KOPT-K1 (cell line): ENCODE data around the gene BOK.
"Not testable (repeated sequence)": the region's sequence is repeated elsewhere in the genome, so short reads cannot be mapped to it uniquely, and the experiment has no call there.

Experiments
- H3K27ac ChIP-seq: fragments of 200-600 bp; sonication (generic); 2 replicates; pipeline ENCODE4 v1.5.1; 2016; ENCODE audit warnings: antibody characterized with exemption, mild to moderate bottlenecking, low read depth, low read length; ENCODE audit not compliant: poor library complexity, severe bottlenecking
- H3K36me3 ChIP-seq: fragments of 200-600 bp; sonication (generic); 2 replicates; pipeline ENCODE4 v1.5.1; 2017; ENCODE audit warnings: antibody characterized with exemption, mild to moderate bottlenecking, low read length, moderate library complexity; ENCODE audit not compliant: insufficient read depth
- H3K9me3 ChIP-seq: fragments of 200-600 bp; sonication (generic); 2 replicates; pipeline ENCODE4 v1.5.1; 2017; ENCODE audit warnings: antibody characterized with exemption, low read length, mild to moderate bottlenecking; ENCODE audit not compliant: insufficient read depth, poor library complexity, severe bottlenecking

The BOK gene

DNA sequence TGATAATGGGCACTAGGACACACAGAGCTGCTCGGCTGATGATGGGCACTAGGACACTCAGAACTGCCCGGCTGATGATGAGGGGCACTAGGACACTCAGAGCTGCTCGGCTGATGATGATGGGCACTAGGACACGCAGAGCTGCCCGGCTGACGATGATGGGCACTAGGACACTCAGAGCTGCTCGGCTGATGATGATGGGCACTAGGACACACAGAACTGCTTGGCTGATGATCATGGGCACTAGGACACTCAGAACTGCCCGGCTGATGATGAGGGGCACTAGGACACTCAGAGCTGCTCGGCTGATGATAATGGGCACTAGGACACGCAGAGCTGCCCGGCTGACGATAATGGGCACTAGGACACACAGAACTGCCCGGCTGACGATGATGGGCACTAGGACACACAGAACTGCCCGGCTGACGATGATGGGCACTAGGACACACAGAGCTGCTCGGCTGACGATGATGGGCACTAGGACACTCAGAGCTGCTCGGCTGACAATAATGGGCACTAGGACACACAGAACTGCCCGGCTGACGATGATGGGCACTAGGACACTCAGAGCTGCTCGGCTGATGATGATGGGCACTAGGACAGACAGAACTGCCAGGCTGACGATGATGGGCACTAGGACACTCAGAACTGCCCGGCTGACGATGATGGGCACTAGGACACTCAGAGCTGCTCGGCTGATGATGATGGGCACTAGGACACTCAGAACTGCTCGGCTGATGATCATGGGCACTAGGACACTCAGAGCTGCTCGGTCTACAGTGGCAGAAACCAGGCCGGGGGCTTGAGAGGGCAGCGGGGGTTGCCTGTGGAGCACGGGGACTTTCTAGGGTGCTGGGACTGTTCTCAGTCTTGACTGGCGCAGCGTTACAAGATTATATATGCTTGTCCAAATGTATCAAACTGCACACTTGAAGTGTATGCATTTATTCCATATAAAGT lies 32.2 kb downstream of the BOK start:
- Histone ChIP-seq H3K36me3 (peaks cover 61% of the 10 kb centered on the region), H3K9me3 (peaks cover 22% of the 10 kb centered on the region)
- H3K27ac ChIP-seq: not testable (repeated sequence)

DNA sequence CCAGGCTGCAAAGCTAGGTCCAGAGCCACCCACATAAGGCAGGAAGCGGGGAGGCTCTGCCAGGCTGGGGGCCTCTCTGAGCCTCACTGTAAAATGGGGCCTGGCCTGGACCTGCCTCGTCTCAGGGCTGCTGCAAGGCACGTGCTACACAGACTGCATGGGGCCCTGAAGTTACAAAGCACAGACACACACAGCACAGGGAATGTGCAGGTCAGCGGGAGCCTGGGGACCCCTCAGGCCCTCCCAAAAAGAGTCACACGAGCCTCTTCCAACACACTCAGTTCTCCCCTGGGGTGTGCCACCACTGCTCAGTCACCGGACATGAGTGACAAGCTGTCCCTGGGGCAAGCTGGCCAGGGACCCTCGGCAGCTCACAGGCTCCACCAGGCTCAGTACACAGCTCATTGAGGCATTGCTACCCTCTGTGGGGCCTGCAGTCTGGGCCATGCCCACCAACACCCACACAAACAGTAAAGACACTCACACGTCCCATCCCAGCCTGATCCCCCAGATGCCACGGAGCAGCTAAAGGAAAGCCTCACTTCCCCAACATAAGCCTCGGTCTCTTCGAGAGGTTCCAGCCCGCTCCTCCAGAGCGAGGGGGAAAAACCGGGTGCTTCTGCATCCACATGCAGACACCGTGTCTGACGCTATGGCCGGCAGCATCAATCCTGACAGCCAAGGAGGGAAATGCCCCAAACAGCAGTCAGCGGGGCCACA lies 33.7 kb downstream of the BOK start:
- Histone ChIP-seq H3K27ac (no peak overlapping the region), H3K36me3 (peaks cover 53% of the 10 kb centered on the region), H3K9me3 (peaks cover 9% of the 10 kb centered on the region)

DNA sequence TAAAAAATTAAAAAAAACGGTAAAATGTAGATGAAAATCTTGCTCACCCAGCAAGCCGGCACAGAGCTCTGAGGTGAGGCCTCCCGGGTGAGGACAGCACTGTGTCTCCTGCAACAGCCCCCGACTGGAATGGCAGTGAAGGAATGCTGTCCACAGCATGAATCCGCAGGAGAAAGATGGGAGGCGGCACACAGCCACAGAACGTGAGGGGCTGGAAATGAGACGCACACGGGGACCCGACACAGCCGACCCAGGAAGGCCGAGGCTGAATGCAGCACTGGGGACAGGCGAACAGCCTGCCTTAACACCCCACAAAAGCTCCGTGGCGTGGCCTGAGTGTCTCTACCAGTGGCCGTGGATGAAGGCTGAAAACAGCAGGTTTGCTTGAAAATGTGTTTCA lies 34.7 kb downstream of the BOK start:
- Histone ChIP-seq H3K27ac (no peak overlapping the region), H3K36me3 (peaks cover 57% of the 10 kb centered on the region)

DNA sequence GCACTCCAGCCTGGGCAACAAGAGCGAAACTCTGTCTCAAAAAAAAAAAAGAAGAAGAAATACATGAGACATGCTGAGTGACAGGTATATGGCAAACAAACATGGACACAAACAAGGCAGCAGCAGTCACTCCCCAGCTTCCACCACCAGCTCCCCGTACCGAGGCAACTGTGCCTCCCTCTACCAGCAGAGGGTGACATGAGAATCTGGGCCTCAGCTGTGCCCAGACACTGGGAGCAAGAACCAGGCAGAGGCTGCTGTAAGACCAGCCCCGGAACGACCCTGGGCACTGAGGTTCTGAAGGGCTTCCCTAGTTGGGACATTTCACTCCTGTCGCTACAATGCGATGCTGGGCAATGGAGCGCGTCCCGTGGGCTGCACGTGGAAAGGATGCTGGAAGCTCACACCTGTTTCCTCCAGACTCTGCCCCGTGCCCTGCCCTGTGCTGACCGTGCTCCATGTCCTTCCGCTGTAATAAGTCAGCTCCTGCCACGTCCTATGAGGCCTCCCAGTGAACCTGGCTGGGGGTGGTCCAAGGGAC lies 37.1 kb downstream of the BOK start:
- Histone ChIP-seq H3K27ac (no peak overlapping the region), H3K36me3 (peaks cover 67% of the 10 kb centered on the region), H3K9me3 (no peaks in the 10 kb centered on the region)

More for the DNA sequence above, 34.7 kb downstream of the BOK start:
- H3K9me3 ChIP-seq: peaks cover under 1% of the 10 kb centered on the region

DNA sequence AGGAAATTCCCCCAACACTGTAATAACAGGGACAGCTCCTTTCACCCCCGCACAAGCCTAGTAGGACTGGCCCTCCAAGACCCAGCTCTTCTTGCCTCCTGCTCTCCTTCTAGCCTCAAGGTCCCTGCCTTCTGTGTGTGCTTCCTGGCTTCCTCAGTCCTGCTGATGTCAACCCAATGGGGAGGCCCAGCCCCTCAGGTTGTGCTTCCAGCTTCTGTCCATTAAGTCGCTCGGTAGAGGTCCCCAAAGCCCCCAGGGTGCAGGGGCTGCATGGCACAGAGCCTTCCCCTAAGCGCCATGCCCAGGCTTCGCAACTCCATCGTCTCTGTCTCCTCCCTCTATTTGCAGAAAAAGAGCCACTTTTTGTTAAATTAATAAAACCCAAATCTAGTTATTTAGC lies 39.0 kb downstream of the BOK start:
- peaks cover 74% of the 10 kb centered on the region for H3K36me3 ChIP-seq

DNA sequence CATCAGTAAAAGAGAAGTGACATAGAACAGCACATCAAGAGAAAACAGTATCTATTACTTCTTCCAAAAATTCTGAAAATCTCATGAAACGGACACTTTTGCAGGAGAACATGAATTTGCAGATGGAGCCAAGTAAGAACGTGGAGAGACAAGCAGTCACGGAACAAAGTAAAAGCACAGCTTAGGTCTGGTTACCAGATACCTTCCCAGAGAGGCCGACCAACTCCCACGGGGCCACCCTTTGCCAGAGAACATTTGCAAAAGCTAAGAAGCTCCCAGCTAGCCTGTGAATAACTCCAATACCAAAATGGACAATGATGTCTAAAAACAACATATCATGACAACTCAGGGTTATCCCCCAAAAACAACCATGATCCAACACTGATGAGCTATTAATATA lies 39.5 kb downstream of the BOK start:
- Histone ChIP-seq H3K9me3 (no peaks in the 10 kb centered on the region), H3K36me3 (peaks cover 74% of the 10 kb centered on the region), H3K27ac (no peak overlapping the region)

More for the DNA sequence above, 39.0 kb downstream of the BOK start:
- H3K9me3 ChIP-seq: no peaks in the 10 kb centered on the region
- no peak overlapping the region for H3K27ac ChIP-seq

DNA sequence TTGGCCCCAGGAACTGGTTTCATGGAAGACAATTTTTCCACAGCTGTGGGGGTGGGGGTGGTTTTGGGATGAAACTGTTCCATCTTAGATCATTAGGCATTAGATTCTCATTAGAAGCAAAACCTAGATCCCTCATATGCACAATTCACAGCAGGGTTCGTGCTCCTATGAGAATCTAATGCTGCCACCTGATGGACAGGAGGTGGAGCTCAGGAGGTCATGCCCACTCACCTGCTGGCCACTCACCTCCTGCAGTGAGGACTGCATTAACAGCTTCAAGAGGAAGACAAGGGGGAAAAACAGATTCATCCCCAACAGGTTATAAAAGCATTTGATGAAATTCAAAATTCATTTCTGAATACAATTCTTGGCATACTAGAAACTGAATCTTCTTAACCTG lies 39.9 kb downstream of the BOK start:
- no peaks in the 10 kb centered on the region for H3K9me3 ChIP-seq
- peaks cover 74% of the 10 kb centered on the region for H3K36me3 ChIP-seq
- no peak overlapping the region for H3K27ac ChIP-seq

DNA sequence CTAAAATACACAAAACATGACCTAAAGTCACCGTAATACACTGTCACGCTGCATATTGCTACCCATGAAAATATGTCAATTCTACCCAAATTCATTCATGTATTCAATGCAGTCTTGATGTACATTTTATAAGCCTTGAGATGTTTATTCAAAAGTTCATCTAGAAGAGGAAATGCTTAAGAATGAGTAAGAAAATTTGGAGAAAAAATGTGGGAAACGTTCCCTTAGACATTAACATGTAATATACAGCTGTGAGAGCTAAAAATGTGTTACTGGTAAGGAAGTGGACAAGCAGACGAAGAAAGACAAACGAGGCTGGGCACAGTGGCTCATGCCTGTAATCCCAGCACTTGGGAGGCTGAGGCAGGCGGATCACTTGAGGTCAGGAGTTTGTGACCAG lies 41.1 kb downstream of the BOK start:
- Histone ChIP-seq H3K27ac (no peak overlapping the region), H3K9me3 (no peaks in the 10 kb centered on the region), H3K36me3 (peaks cover 64% of the 10 kb centered on the region)

DNA sequence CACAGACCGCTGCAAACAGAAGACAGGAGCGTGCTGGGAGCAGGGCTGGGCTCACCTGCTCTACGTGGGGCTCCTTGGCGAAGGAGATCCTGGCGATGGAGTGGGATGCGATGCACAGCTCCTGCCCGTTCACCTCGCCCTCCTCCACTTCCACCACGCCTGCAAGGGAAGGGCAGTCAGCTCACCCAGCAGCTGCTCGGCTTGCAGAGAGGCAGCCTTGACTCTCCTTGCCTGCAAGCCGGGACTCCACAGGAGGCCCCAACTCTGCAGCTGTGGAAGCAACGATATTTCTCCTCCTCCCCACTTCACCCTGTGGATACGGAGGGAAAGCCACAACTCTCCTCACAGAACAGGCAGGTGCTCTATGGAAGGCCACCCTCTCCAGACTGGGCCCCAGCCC lies 43.3 kb downstream of the BOK start:
- Histone ChIP-seq H3K36me3 (peaks cover 70% of the 10 kb centered on the region), H3K9me3 (no peaks in the 10 kb centered on the region), H3K27ac (no peak overlapping the region)

DNA sequence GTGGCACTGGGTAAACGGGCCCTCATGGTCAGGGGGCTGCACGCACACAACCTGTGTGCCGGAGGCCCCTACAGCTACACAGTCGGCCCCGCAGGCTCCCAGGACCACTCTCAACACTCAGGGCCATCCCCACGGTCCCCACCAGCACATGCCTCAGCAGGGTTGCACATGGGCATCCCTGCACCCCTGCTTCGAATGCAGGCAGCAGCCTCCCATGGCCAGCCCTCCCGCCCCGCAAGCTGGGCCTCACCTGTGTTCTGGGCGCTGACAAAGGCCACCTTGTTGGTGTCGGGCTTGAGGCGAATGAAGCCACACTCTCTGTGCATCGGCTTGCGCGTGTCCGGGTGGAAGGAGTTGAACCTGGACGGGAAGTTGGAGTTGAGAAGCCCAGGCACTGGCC lies 44.2 kb downstream of the BOK start:
- H3K27ac ChIP-seq: peak overlapping the region; percentile 37
- peaks cover 62% of the 10 kb centered on the region for H3K36me3 ChIP-seq
- no peaks in the 10 kb centered on the region for H3K9me3 ChIP-seq

DNA sequence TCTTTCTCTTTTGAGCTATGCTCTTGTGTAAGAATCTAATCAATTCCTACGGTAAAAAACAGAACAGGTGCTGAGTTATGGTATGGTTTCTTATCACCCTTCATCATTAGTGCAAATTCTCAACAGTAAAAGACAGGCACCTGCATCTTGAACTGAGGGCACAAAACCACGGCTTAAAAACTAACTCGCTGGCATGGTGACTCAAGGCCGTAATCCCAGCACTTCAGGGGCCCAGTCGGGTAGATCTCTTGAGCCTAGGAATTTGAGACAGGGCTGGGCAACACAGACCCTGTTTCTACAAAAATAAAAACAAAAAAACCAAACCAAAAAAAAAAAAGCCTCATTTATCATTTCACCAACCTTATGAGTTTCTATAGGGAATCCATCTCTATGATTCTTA lies 45.1 kb downstream of the BOK start:
- Histone ChIP-seq H3K36me3 (peaks cover 62% of the 10 kb centered on the region), H3K9me3 (no peaks in the 10 kb centered on the region), H3K27ac (peak overlapping the region; percentile 37)

DNA sequence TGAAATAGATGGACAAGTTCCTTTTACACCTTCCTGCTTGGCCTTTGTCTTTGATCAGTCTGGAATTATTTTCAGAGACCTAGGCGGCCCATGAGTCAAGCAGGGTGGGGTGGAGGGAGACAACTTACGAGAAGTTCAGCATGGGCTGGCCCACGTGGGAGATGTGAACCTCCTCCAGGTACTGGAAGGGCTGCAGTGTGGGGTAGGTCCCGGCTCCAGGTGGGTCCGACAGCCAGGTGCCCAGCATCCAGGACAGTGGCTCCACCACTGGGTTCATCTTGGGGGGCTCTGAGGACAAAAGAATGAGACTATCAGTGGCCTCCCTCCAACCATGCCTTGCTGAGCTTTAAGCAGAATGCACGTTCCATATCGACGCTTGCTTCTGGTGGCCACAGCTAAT lies 47.6 kb downstream of the BOK start:
- H3K9me3 ChIP-seq: no peaks in the 10 kb centered on the region
- H3K36me3 ChIP-seq: peaks cover 45% of the 10 kb centered on the region
- H3K27ac ChIP-seq: no peak overlapping the region

DNA sequence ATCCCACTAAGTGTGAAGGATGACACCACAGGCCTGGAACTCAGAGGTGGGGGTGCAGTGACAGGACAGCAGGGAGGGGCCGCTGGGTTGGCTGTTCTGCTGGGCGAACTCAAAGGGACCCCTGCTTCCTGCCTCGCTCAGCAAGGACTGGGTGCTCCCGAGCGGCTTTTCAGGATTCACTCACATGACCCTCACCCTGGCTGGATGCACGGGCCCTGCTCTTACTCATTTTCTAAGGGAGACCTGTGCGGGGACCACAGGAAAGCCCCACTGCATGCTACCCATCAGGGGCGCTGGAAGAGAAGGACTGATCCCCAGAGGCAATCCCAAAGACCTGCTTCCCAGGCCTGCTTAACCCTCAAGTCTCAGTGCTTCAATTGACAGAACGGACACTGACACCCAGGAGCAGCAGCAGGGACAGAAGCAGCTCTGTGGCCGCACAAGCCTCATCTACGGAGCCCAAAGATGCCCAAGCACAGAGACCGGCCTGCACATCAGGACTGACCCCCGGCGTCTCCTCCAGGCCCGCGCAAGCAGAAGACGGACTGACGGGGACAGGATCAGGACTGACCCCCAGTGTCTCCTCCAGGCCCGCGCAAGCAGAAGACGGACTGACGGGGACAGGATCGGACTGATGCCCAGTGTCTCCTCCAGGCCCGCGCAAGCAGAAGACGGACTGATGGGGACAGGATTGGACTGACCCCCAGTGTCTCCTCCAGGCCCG lies 48.8 kb downstream of the BOK start:
- H3K36me3 ChIP-seq: peaks cover 35% of the 10 kb centered on the region
- no peaks in the 10 kb centered on the region for H3K9me3 ChIP-seq
- H3K27ac ChIP-seq: no peak overlapping the region

DNA sequence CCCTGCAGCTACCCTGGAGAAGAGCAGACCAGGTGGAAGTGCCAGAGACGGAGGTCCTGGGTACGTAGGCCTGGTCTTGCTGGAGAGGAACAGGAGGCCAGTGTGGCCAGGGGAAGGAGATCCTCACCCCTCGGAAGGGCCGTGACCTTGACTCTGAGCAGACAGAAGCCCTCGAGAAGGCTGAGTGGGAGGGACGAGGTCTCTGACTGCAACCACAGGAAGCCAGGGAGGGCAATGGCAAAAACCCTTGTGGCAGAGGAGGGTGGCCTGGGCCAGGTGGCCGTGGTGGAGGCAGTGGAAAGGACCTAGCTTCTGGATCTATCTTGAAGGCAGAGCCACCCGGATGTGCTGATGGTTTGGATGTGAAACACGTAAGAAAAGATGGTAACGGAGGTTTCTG lies 50.3 kb downstream of the BOK start:
- Histone ChIP-seq H3K27ac (peak overlapping the region; percentile 24), H3K36me3 (peaks cover 33% of the 10 kb centered on the region), H3K9me3 (no peaks in the 10 kb centered on the region)
